HEK293T (cell line): Measurements from ENCODE around the gene FAM168A.

Experiments used
- CTCF ChIA-PET: fragments of 350-600 bp; formaldehyde crosslinking; extraction: SDS; loops from one replicate; lab custom pipeline; 2021; ENCODE audit warnings: antibody characterized with exemption, inconsistent platforms; lab: Yijun Ruan, JAX
- POLR2A ChIA-PET: fragments of 350-600 bp; formaldehyde crosslinking; extraction: SDS; loops from one replicate; lab custom pipeline; 2020; ENCODE audit warnings: antibody characterized with exemption, inconsistent platforms; lab: Yijun Ruan, JAX
- DNase-seq: peaks from one replicate; pipeline ENCODE4 v3.0.0; 2012; ENCODE audit warnings: mixed read lengths; ENCODE audit errors: extremely low spot score
- ARNT ChIP-seq: fragments of 450-650 bp; IDR thresholded peaks from 2 replicates; pipeline ENCODE4 v1.6.1; 2017; ENCODE audit warnings: mild to moderate bottlenecking
- BHLHE40 ChIP-seq: fragments of 450-650 bp; IDR thresholded peaks from 2 replicates; pipeline ENCODE4 v1.6.1; 2016; ENCODE audit warnings: mild to moderate bottlenecking, moderate library complexity, borderline replicate concordance
- CTBP1 ChIP-seq: fragments of 450-650 bp; IDR thresholded peaks from 2 replicates; pipeline ENCODE4 v1.6.1; 2016; ENCODE audit warnings: borderline replicate concordance
- ELF4 ChIP-seq: fragments of 450-650 bp; IDR thresholded peaks from 2 replicates; pipeline ENCODE4 v1.6.1; 2017; ENCODE audit warnings: antibody characterized with exemption
- FOXA1 ChIP-seq: fragments of 450-650 bp; IDR thresholded peaks from 2 replicates; pipeline ENCODE4 v1.6.1; 2016; ENCODE audit warnings: mild to moderate bottlenecking
- FOXK2 ChIP-seq: fragments of 450-650 bp; IDR thresholded peaks from 2 replicates; pipeline ENCODE4 v1.6.1; 2016; ENCODE audit warnings: mild to moderate bottlenecking
- FOXM1 ChIP-seq: fragments of 450-650 bp; IDR thresholded peaks from 2 replicates; pipeline ENCODE4 v1.6.1; 2017; ENCODE audit warnings: mild to moderate bottlenecking, borderline replicate concordance
- HDGF ChIP-seq: fragments of 450-650 bp; IDR thresholded peaks from 2 replicates; pipeline ENCODE4 v1.6.1; 2017; ENCODE audit warnings: antibody characterized with exemption, borderline replicate concordance
- L3MBTL2 ChIP-seq: fragments of 450-650 bp; conservative IDR thresholded peaks from 2 replicates; pipeline ENCODE4 v1.6.1; 2016; ENCODE audit warnings: mild to moderate bottlenecking
- LEF1 ChIP-seq: fragments of 450-650 bp; IDR thresholded peaks from 2 replicates; pipeline ENCODE4 v1.6.1; 2017; ENCODE audit warnings: mild to moderate bottlenecking, borderline replicate concordance
- NFRKB ChIP-seq: fragments of 450-650 bp; IDR thresholded peaks from 2 replicates; pipeline ENCODE4 v1.6.1; 2016; ENCODE audit warnings: mild to moderate bottlenecking, moderate library complexity
- PKNOX1 ChIP-seq: fragments of 450-650 bp; IDR thresholded peaks from 2 replicates; pipeline ENCODE4 v1.6.1; 2016
- SP1 ChIP-seq: fragments of 450-650 bp; IDR thresholded peaks from 2 replicates; pipeline ENCODE4 v1.6.1; 2017
- SUZ12 ChIP-seq: fragments of 450-650 bp; IDR thresholded peaks from 2 replicates; pipeline ENCODE4 v1.6.1; 2016; ENCODE audit warnings: mild to moderate bottlenecking
- TARDBP ChIP-seq: fragments of 450-650 bp; IDR thresholded peaks from 2 replicates; pipeline ENCODE4 v1.6.1; 2016
- ZNF384 ChIP-seq: fragments of 450-650 bp; IDR thresholded peaks from 2 replicates; pipeline ENCODE4 v1.6.1; 2016

Gene FAM168A

DNA sequence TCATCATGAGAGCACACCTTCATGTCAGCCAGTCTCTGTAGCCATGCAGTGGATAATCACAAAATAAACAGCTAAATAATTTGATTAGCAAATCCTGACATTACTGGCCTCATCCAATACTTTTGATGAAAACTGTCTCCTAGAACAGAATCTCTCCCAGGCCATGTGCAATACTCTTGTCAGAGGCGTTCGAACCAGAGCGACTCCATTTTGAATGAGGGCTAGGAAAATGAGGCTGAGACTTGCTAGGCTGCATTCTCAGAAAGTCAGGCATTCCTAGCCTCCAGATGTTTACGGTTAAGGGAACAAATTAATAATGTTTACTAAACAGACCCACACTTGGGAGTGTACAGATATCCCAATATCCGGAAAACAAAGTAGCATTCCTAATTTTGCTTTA lies 69.9 kb downstream of the FAM168A start:
- TF ChIP-seq PKNOX1 (no peak), HDGF (no peak)
- ChIA-PET POLR2A (no interaction called here), CTCF (interaction anchor here (0.6 kb wide), 1 partner anchor 39 kb away, joined by 6 read pairs; no protein-coding TSS in a partner anchor)
- DNase-seq = no peak

DNA sequence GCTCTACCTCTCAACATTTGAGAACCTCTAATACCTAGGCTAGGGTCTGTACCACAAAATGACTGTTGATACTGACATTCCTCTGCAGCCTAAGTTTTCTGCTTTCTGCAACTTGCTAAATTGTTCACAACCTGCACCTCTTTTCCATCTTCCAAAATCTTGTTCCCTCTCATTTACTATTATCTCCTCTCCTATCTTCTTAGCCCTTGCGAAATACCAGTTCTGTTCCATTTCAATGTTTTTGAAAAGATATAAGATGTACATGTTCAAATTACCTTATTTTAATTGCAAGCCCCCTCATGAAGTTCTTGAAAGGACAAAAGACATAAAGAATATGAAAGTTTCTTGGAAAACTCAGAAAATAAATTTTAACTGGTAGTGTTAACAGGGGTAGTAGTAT lies 72.3 kb downstream of the FAM168A start:
- TF ChIP-seq LEF1 (no peak), SUZ12 (no peak), L3MBTL2 (no peak), FOXK2 (no peak), ARNT (no peak), PKNOX1 (no peak), TARDBP (no peak), ZNF384 (no peak), FOXM1 (no peak)
- ChIA-PET POLR2A (no interaction called here), CTCF (no interaction called here)
- no peak for DNase-seq

GRCh38 chr11:73524774-73525173 lies 73.1 kb downstream of the FAM168A start:
- no peak for DNase-seq
- TF ChIP-seq CTBP1 = no peak
- TF ChIP-seq ARNT = no peak
- ChIA-PET CTCF (no interaction called here), POLR2A (no interaction called here)

- CTCF ChIA-PET = no interaction called here
- DNase-seq = no peak
- POLR2A ChIA-PET = interaction anchor here (1.3 kb wide), 1 partner anchor 10 kb away, joined by 4 read pairs; no protein-coding TSS in a partner anchor
These were observed 76.3 kb downstream of the FAM168A start for GRCh38 chr11:73521621-73522020.

DNA sequence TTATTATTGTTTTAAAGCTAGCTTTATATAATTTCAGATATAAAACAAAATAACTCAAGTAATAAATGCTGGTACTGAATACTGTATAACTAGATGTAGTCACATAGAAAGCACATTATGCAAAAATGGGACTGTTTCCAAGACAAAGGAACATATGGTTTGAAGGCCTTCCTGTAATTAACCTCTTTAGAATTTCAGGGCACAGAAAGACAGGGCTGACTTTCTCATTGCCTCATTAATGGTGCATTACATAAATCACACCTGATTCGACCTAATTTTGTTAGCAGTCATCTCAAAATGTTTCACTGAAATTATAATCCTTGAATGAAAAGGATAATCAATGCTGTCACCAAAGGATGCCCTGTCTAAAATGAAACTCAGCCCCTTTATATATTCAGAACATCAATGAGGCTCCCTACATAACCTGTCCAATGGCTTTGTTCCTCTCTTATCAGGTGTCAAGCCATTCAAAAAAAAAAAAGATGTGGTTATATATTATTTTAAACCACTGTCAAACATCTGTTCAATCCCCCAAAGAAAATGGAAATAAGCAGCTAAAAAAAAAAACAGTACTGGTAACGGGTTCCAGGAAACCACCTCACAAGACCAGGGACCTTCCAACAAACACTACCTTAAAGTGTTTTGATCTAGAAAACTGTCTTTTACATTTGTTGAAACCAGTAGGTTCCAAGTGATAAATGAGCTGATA lies 77.4 kb downstream of the FAM168A start:
- ChIA-PET CTCF (interaction anchor here (0.7 kb wide), 1 partner anchor 1004 kb away, joined by 5 read pairs; no protein-coding TSS in a partner anchor), POLR2A (no interaction called here)
- no peak for DNase-seq
- TF ChIP-seq NFRKB = no peak
- TF ChIP-seq FOXK2 = no peak
- TF ChIP-seq LEF1 = no peak
- no peak for TF ChIP-seq FOXM1
- TF ChIP-seq L3MBTL2 = no peak
- no peak for TF ChIP-seq HDGF
- TF ChIP-seq SUZ12 = no peak
- no peak for TF ChIP-seq FOXA1
- TF ChIP-seq PKNOX1 = no peak
- no peak for TF ChIP-seq ZNF384

More at GRCh38 chr11:73521621-73522020, 76.3 kb downstream of the FAM168A start:
- peak; percentile 60 for TF ChIP-seq PKNOX1
- no peak for TF ChIP-seq HDGF

- TF ChIP-seq NFRKB (no peak), ZNF384 (no peak)
- POLR2A ChIA-PET = no interaction called here
- CTCF ChIA-PET = no interaction called here
- no peak for DNase-seq
These were observed 78.6 kb downstream of the FAM168A start for GRCh38 chr11:73519266-73519665.

GRCh38 chr11:73518195-73518594 lies 79.7 kb downstream of the FAM168A start:
- no peak for DNase-seq
- CTCF ChIA-PET = interaction anchor here (0.8 kb wide), 1 partner anchor 40 kb away, joined by 4 read pairs; no protein-coding TSS in a partner anchor
- no peak for TF ChIP-seq TARDBP
- no peak for TF ChIP-seq L3MBTL2
- TF ChIP-seq FOXM1 = no peak
- POLR2A ChIA-PET = no interaction called here

- no peak for TF ChIP-seq L3MBTL2
- TF ChIP-seq BHLHE40 = no peak
- no peak for TF ChIP-seq PKNOX1
- no peak for TF ChIP-seq SP1
- no peak for TF ChIP-seq CTBP1
- TF ChIP-seq FOXA1 = no peak
- TF ChIP-seq FOXM1 = no peak
- no peak for TF ChIP-seq LEF1
- no peak for TF ChIP-seq ELF4
- TF ChIP-seq TARDBP = no peak
- CTCF ChIA-PET = no interaction called here
- DNase-seq = no peak
- POLR2A ChIA-PET = no interaction called here
These were observed 81.8 kb downstream of the FAM168A start for GRCh38 chr11:73516080-73516479.
